GM18499 (cell line): Measurements from ENCODE around the gene ELOVL1.
"Not testable (repeated sequence)": the region's sequence is repeated elsewhere in the genome, so short reads cannot be mapped to it uniquely, and the experiment has no call there.

Experiments
- ATAC-seq: cut with Tn5 transposase; IDR thresholded peaks from one replicate; pipeline ENCODE4 v1.9.1; 2021; ENCODE audit warnings: moderate number of reproducible peaks; ENCODE audit not compliant: insufficient read depth, unreplicated experiment

ELOVL1 gene

GRCh38 chr1:43382027-43382779 lies 14.4 kb upstream of the ELOVL1 start:
- no peak for ATAC-seq

DNA sequence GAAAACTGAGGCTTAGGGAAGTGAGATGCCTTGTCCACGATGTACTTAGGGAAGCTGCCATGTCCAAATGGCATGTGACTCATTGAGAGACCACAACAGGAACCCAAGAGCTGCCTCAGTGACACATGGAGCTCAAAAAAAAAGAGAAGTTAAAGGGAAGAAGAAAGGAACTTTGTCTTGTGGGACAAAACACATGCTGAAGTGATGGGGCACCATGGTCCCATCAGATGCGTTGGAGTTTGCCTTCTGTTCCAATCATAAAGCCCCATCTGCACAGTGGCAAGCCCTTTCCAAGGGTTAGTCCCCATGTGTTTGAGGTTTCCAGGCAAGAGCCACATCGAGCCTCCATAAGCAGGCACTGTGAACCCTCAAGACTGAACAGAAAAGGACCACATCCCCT lies 13.8 kb upstream of the ELOVL1 start:
- no peak for ATAC-seq

GRCh38 chr1:43379476-43379875 lies 11.7 kb upstream of the ELOVL1 start:
- no peak for ATAC-seq

- no peak for ATAC-seq
Observed at GRCh38 chr1:43377831-43378230, 10.0 kb upstream of the ELOVL1 start.

GRCh38 chr1:43376723-43377235 lies 9.0 kb upstream of the ELOVL1 start:
- ATAC-seq = no peak

- ATAC-seq = no peak
Observed at GRCh38 chr1:43373066-43373940, 5.5 kb upstream of the ELOVL1 start.

- ATAC-seq = no peak
Observed at GRCh38 chr1:43372172-43372571, 4.4 kb upstream of the ELOVL1 start.

- ATAC-seq = no peak
Observed at GRCh38 chr1:43370564-43370963, 2.8 kb upstream of the ELOVL1 start.

DNA sequence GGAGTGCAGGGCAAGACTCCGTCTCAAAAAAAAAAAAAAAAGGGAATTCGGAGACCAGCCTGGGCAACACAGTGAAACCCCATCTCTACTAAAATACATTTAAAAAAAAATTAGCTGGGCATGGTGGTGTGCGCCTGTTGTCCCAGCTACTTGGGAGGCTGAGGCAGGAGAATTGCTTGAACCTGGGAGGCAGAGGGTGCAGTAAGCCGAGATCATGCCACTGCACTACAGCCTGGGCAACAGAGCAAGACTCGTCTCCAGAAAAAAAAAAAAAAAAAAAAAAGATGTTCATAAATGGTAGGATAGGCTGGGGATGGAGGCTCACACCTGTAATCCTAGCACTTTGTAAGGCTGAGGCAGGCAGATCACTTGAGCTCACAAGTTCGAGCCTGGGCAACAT lies 2.0 kb upstream of the ELOVL1 start:
- not testable (repeated sequence) for ATAC-seq

DNA sequence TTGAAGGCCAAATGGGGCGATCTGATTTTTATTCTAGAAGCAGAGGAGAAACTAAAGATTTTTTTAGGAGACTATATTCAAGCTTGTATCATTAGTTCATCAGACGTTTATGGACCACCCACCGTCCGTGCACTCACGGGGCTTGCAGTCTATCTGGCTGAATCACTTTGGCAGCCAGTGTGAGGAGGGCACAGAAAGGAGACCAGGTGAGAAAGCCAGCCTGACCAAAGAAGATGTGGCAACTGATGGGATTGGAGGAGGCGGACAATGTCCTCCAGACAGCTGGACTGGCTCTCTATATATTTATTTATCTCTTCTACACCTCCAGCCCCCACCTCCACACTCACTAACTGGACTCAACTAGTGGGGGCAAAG lies 822 bp upstream of the ELOVL1 start:
- no peak for ATAC-seq

DNA sequence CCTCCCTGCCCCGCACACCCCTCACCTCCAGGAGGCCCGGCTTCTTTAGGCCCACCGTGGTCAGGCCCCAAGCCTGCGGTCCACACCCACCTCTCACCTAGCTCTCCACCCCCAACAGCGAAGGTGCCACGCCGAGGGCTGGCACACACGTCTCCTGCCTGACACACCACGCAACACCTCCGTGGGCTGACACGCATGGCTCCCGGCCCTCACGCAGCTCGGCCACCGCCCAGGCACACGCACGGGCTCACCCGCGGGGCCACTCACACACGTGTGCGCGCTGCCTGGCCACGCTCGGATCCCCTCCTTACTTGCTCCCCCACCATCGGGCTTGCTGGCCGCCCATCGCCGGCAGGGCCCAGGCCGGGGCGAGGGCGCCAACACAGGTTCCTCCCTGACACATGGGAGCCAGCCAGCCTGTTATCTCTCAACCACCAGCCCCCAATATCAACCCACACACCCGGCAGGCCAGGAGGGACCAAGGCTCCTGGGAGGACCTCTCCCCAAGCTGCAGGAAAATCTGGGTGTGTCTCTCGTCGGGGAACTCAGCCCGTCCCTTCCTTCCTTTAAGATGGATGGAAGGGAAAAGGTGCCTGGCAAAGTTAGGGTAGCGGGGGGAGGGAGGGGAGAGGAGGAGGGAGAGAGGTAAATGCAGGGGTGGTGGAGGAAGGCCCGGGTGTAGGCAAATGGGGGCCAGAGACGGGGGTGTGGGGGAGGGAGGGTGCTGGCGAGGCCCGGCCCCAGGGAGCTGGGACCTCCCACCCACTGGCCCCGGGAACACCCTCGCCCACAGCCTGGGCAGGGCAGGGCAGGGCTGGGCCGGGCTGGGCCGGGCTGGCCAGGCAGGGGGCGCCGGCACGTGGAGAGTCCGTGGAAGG lies 546 bp downstream of the ELOVL1 start:
- ATAC-seq = no peak

DNA sequence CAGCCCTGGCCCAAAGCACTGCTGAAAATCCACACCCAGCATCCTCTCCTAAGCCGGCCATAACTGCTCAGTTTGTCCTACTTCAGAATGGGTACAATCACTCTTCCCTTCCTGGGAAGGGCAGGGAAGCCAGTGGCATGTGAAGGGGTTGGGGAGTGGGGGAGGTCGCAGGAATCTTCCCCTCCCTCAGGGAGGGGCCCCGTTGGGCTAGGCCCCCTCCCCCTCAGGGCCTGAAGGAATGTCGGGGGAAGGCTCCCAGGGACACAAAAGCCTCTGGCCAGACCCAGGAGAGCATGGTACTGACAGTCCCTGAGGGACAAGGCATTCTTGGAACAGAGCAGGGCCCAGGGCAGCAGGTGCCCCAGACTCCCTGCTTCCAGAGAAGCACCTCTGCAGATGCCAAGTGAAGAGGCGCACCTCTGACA lies 1.2 kb downstream of the ELOVL1 start:
- ATAC-seq = no peak

- ATAC-seq = no peak
Observed at GRCh38 chr1:43366179-43366578, 1.6 kb downstream of the ELOVL1 start.

- ATAC-seq = no peak
Observed at GRCh38 chr1:43365678-43366077, 2.1 kb downstream of the ELOVL1 start.

DNA sequence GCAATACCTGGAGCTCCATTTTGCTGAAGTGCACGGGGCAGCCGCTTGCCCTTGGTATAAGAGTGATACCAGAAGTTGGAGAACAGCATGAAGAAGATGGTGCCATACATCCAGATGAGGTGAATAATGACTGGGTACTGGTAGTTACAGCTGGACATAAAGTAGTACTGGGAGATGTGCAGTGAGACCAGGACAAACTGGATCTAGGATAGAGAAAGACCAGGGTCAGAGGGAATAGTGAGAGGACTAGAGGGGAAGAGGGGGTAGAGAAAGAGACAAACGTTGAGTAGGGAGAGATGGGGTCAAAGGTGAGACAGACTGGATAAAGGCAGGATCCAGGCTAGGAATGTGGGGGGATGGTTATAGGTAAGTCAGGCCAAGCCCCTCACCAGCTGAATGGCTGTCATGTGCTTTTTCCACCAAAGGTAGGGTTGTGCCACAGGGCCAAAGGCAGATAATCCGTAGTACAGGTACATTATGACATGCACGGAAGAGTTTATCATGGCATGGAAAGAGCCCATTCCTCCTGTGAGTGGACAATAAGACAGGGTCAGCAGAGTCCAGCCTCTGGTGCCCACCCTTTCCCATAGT lies 3.8 kb downstream of the ELOVL1 start:
- no peak for ATAC-seq

DNA sequence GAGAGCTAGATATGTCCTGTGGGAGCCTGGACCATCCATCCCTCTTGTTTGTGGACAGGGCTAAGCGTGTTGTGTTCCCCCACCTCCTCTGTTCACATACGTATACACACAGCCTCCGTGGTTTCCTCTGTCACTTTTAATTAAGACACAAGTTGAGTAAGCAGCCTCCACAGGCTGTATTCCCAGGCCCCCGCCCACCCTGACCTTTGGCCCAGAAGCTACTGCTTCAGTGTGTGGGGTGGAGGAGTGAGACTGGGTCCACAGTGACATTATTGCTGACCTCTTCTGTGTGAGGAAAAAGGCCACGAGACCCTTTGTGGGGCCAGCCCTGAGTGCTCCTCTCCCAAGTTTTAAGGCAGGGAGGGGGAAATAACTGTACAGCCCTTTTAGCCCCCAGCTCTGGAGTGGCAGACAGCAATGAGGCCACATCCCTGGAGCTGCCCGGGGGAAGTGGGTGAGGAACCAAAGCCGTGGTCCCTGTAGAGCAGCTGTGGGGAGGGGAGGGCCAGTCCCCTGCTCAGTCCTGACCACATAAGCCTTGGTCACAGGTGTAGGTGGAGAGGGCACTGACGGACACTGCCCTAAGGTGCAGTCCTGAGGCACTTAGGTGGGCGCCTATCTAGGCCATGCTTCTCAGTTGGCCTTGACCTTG lies 4.4 kb downstream of the ELOVL1 start:
- no peak for ATAC-seq

GRCh38 chr1:43360616-43361015 lies 7.2 kb downstream of the ELOVL1 start:
- ATAC-seq = no peak

DNA sequence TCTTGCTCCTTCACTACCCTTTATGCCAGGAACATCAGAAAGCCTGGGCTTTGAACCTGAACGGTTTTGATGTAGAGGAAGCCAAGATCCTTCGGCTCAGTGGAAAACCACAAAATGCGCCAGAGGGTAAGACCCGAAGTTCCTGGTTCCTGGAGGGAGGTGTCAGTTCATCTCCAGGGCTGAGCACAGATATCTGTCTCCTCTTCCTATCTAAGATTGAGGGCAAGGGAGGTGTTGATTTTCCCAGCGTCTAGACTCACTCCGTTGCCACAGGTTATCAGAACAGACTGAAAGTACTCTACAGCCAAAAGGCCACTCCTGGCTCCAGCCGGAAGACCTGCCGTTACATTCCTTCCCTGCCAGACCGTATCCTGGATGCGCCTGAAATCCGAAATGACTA lies 8.1 kb downstream of the ELOVL1 start:
- no peak for ATAC-seq
